ENCODE results near the gene FAM78A.

GRCh38 chr9:131272212-131272611, 4.1 kb downstream of the FAM78A start:
- no peak for TF ChIP-seq CTCF (IDR thresholded peaks at IDR 0.05 in 8 of 11, conservative IDR thresholded peaks at IDR 0.05 in 3 of 11)
- TF ChIP-seq POLR2AphosphoS5 (IDR thresholded peaks at IDR 0.05), result no peak
- TF ChIP-seq POLR2A (IDR thresholded peaks at IDR 0.05), result no peak

Data from spleen (tissue), 7 donors.